Vagina (tissue), 2 donors: ENCODE results near the gene CBX5. TPM values are rescaled to one million over a fixed set of nuclear protein-coding genes. Genes with fewer than 3 reads are reported as not detected.

Experiments used
- DNase-seq, 2 donors: peaks; one replicate each; pipeline ENCODE4 v3.0.0-alpha.2; 2017; ENCODE audit errors: extremely low spot score in 2 of 2
- H3K27ac ChIP-seq: fragments of 200-600 bp; sonication (generic); one replicate; pipeline ENCODE4 v1.5.1; 2019
- H3K27me3 ChIP-seq: fragments of 200-600 bp; sonication (generic); one replicate; pipeline ENCODE4 v1.5.1; 2019
- H3K36me3 ChIP-seq, 2 donors: fragments of 200-600 bp; sonication (generic); one replicate each; pipeline ENCODE4 v1.5.1; 2017 to 2019
- H3K4me1 ChIP-seq: fragments of 200-600 bp; sonication (generic); one replicate; pipeline ENCODE4 v1.5.1; 2019
- H3K4me3 ChIP-seq, 2 donors: fragments of 200-600 bp; sonication (generic); 1 replicate in 1 of 2; 2 replicates in 1 of 2; pipeline ENCODE4 v1.5.1; 2016 to 2019
- H3K9me3 ChIP-seq: fragments of 200-600 bp; sonication (generic); one replicate; pipeline ENCODE4 v1.5.1; 2019
- CTCF ChIP-seq, 3 experiments: fragments of 450-650 bp in 2 of 3; fragments of 200-600 bp in 1 of 3; sonication (generic) in 1 of 3; IDR thresholded peaks; one replicate each; pipeline ENCODE4 v1.5.1; 2017 to 2019; ENCODE audit warnings: antibody characterized with exemption in 3 of 3, mild to moderate bottlenecking in 2 of 3, moderate library complexity in 2 of 3
- POLR2A ChIP-seq, 2 donors: fragments of 450-650 bp; IDR thresholded peaks; one replicate each; pipeline ENCODE4 v1.6.1; 2017; ENCODE audit warnings: antibody characterized with exemption in 2 of 2, mild to moderate bottlenecking in 2 of 2, moderate library complexity in 2 of 2
- POLR2AphosphoS5 ChIP-seq, 2 donors: sonication (generic); formaldehyde crosslinking; IDR thresholded peaks; one replicate each; pipeline ENCODE4 v1.9.0; 2017; ENCODE audit warnings: antibody characterized with exemption in 2 of 2, mild to moderate bottlenecking in 2 of 2, low read depth in 1 of 2; ENCODE audit not compliant: insufficient read depth in 1 of 2
- intact Hi-C: fragments of 100-400 bp; cut with DNase I; formaldehyde crosslinking; loops from one replicate; pipeline ENCODE4 v1.15.1; 2023
- total RNA-seq: library from RNA; depleted of rRNA; stranded (reverse); fragments of >200 nt; gene quantifications from one replicate; pipeline ENCODE4 v1.2.3, GENCODE V29; 2016

Gene CBX5
- total RNA-seq, 1 donor from 2014 or later: 21.6 TPM

- H3K27me3 ChIP-seq: peaks cover 6% of the 10 kb centered on the region
- no peaks in the 10 kb centered on the region for H3K4me1 ChIP-seq
- H3K9me3 ChIP-seq: no peaks in the 10 kb centered on the region
- DNase-seq: no peak
- TF ChIP-seq POLR2AphosphoS5 (IDR thresholded peaks at IDR 0.05; ENCODE audit: insufficient read depth in 1 of 2, low read depth in 1 of 2): no peak
- TF ChIP-seq POLR2A (IDR thresholded peaks at IDR 0.05): no peak
- no peak for TF ChIP-seq CTCF (IDR thresholded peaks at IDR 0.05)
- no peak overlapping the region for H3K27ac ChIP-seq
- H3K4me3 ChIP-seq: no peak overlapping the region
- H3K36me3 ChIP-seq: no peaks in the 10 kb centered on the region
- intact Hi-C loops: no loop called here
Observed at GRCh38 chr12:54204316-54204715, 75.6 kb downstream of the CBX5 start.

GRCh38 chr12:54201001-54201794 is 78.7 kb downstream of the CBX5 start:
- intact Hi-C loops: no loop called here
- no peak for DNase-seq
- peaks cover 4% of the 10 kb centered on the region for H3K27me3 ChIP-seq

GRCh38 chr12:54200412-54200811 is 79.5 kb downstream of the CBX5 start:
- Histone ChIP-seq H3K4me3 (no peak overlapping the region), H3K4me1 (no peaks in the 10 kb centered on the region), H3K27ac (no peak overlapping the region), H3K27me3 (peaks cover 4% of the 10 kb centered on the region), H3K9me3 (no peaks in the 10 kb centered on the region), H3K36me3 (no peaks in the 10 kb centered on the region)
- DNase-seq: no peak
- intact Hi-C loops: no loop called here
- TF ChIP-seq POLR2A (IDR thresholded peaks at IDR 0.05) (no peak), CTCF (IDR thresholded peaks at IDR 0.05) (no peak)

More at GRCh38 chr12:54201001-54201794, 78.7 kb downstream of the CBX5 start:
- TF ChIP-seq POLR2AphosphoS5 (IDR thresholded peaks at IDR 0.05; ENCODE audit: insufficient read depth in 1 of 2, low read depth in 1 of 2): no peak
- no peak for TF ChIP-seq POLR2A (IDR thresholded peaks at IDR 0.05)
- TF ChIP-seq CTCF (IDR thresholded peaks at IDR 0.05): peak; percentile 78 to 97 (median 92)
- Histone ChIP-seq H3K36me3 (no peaks in the 10 kb centered on the region), H3K27ac (no peak overlapping the region), H3K9me3 (no peaks in the 10 kb centered on the region), H3K4me1 (no peaks in the 10 kb centered on the region), H3K4me3 (no peak overlapping the region)

GRCh38 chr12:54199917-54200316 is 80.0 kb downstream of the CBX5 start:
- Histone ChIP-seq H3K27ac (no peak overlapping the region), H3K4me1 (no peaks in the 10 kb centered on the region), H3K9me3 (no peaks in the 10 kb centered on the region), H3K4me3 (no peak overlapping the region), H3K27me3 (peaks cover 4% of the 10 kb centered on the region), H3K36me3 (no peaks in the 10 kb centered on the region)
- no peak for DNase-seq
- intact Hi-C loops: loop anchor here (5.0 kb wide), 1 partner anchor 168 kb away; the partner anchor contains the start of gene HOXC5
- TF ChIP-seq POLR2A (IDR thresholded peaks at IDR 0.05): no peak
- no peak for TF ChIP-seq CTCF (IDR thresholded peaks at IDR 0.05)
- no peak for TF ChIP-seq POLR2AphosphoS5 (IDR thresholded peaks at IDR 0.05; ENCODE audit: insufficient read depth in 1 of 2, low read depth in 1 of 2)

- Histone ChIP-seq H3K27me3 (peaks cover 4% of the 10 kb centered on the region), H3K4me1 (no peaks in the 10 kb centered on the region), H3K36me3 (no peaks in the 10 kb centered on the region), H3K9me3 (no peaks in the 10 kb centered on the region), H3K4me3 (no peak overlapping the region), H3K27ac (no peak overlapping the region)
- TF ChIP-seq CTCF (IDR thresholded peaks at IDR 0.05): no peak
- no peak for TF ChIP-seq POLR2A (IDR thresholded peaks at IDR 0.05)
- no peak for TF ChIP-seq POLR2AphosphoS5 (IDR thresholded peaks at IDR 0.05; ENCODE audit: insufficient read depth in 1 of 2, low read depth in 1 of 2)
- intact Hi-C loops: loop anchor here (5.0 kb wide), 1 partner anchor 167 kb away; the partner anchor contains the start of gene HOXC5
- no peak for DNase-seq
Observed at GRCh38 chr12:54199034-54199433, 80.9 kb downstream of the CBX5 start.
